HepG2 (cell line): ENCODE data around the gene CYP2W1. TPM values are rescaled to one million over a fixed set of nuclear protein-coding genes. Genes with fewer than 3 reads are reported as not detected.

ENCODE experiments used
- ATAC-seq: fragments of 200-7000 bp; cut with Tn5 transposase; 3 replicates; pipeline ENCODE4 v1.9.1; 2020; ENCODE audit warnings: mild to moderate bottlenecking, moderate library complexity
- BruUV-seq: library from RNA; stranded (reverse); fragments of 400-500 nt; replicated peaks from 2 replicates; lab custom pipeline; 2021; lab: Mats Ljungman, UMichigan
- CTCF ChIA-PET: fragments of 300-600 bp; formaldehyde crosslinking; extraction: SDS; loops from one replicate; lab custom pipeline; 2021; ENCODE audit warnings: low total read pairs, inconsistent platforms, low intra/inter-chr PET ratio; lab: Yijun Ruan, JAX
- POLR2A ChIA-PET: fragments of 350-600 bp; sonication (Branson Sonifier 250); formaldehyde crosslinking; loops from one replicate; lab custom pipeline; 2020; ENCODE audit warnings: antibody characterized with exemption, inconsistent platforms; lab: Yijun Ruan, JAX
- DNase-seq: peaks from one replicate; pipeline ENCODE4 v3.0.0-alpha.2; 2015; ENCODE audit warnings: low spot score
- FAIRE-seq: peaks from 3 replicates; lab custom pipeline; 2011; peaks lifted over from hg19 to GRCh38; lab: Jason Lieb, UNC
- H2AFZ ChIP-seq: one replicate; pipeline ENCODE4 v1.6.1; 2011; ENCODE audit warnings: low read length, inconsistent platforms
- H3K27ac ChIP-seq: fragments of 300-600 bp; 3 replicates; pipeline ENCODE4 v1.8.0; 2011; ENCODE audit warnings: mixed run types, mild to moderate bottlenecking, mixed read lengths, low read length, inconsistent platforms; ENCODE audit not compliant: insufficient read depth; ENCODE audit errors: extremely low read length
- H3K27me3 ChIP-seq, 2 experiments: fragments of 200-600 bp in 1 of 2; 2 replicates in 1 of 2; 3 replicates in 1 of 2; pipeline versions ENCODE4 v1.6.0 to v1.8.0; 2011; ENCODE audit warnings: low read length in 2 of 2, mild to moderate bottlenecking in 2 of 2, moderate library complexity in 2 of 2, inconsistent platforms in 1 of 2; ENCODE audit not compliant: insufficient read depth in 2 of 2, control insufficient read depth in 1 of 2
- H3K36me3 ChIP-seq, 2 experiments: fragments of 200-600 bp in 1 of 2; replicated peaks in 1 of 2; 2 replicates in 1 of 2; 3 replicates in 1 of 2; pipeline versions ENCODE4 v1.5.1 to v1.8.0; 2011; ENCODE audit warnings: low read length in 2 of 2, inconsistent platforms in 1 of 2; ENCODE audit not compliant: insufficient read depth in 2 of 2, control insufficient read depth in 1 of 2
- H3K4me1 ChIP-seq: 2 replicates; pipeline ENCODE4 v1.5.1; 2012; ENCODE audit warnings: low read length, inconsistent platforms; ENCODE audit not compliant: insufficient read depth
- H3K4me2 ChIP-seq: 2 replicates; pipeline ENCODE4 v1.6.0; 2011; ENCODE audit warnings: low read depth, low read length, inconsistent platforms
- H3K4me3 ChIP-seq, 3 experiments: fragments of 200-600 bp in 1 of 3; sonication (generic), shearing (Covaris generic) in 1 of 3; replicated peaks in 1 of 3; 2 replicates each; pipeline ENCODE4 v1.5.1; 2011 to 2016; ENCODE audit warnings: low read length in 3 of 3, inconsistent platforms in 2 of 3, low read depth in 2 of 3, mild to moderate bottlenecking in 2 of 3, control low read depth in 1 of 3, mixed read lengths in 1 of 3; ENCODE audit not compliant: insufficient read depth in 1 of 3
- H3K79me2 ChIP-seq: one replicate; pipeline ENCODE4 v1.6.1; 2011; ENCODE audit warnings: low read length, inconsistent platforms; ENCODE audit not compliant: insufficient read depth
- H3K9ac ChIP-seq: 2 replicates; pipeline ENCODE4 v1.6.0; 2011; ENCODE audit warnings: mild to moderate bottlenecking, low read depth, low read length, inconsistent platforms; ENCODE audit not compliant: insufficient read depth
- H3K9me3 ChIP-seq: 2 replicates; pipeline ENCODE4 v1.5.1; 2012; ENCODE audit warnings: mild to moderate bottlenecking, low read length
- H4K20me1 ChIP-seq: 2 replicates; pipeline ENCODE4 v1.6.0; 2011; ENCODE audit warnings: inconsistent platforms, mild to moderate bottlenecking, low read length, moderate library complexity; ENCODE audit not compliant: insufficient read depth
- BORCS8-MEF2B ChIP-seq: sonication (generic); formaldehyde crosslinking; IDR thresholded peaks from 2 replicates; pipeline ENCODE4 v1.8.0; 2022; ENCODE audit warnings: mild to moderate bottlenecking, missing genetic modification reagents
- CHD2 ChIP-seq: IDR thresholded peaks from 2 replicates; pipeline ENCODE4 v1.6.1; 2011; ENCODE audit warnings: low read depth, low read length, improper control_type of control experiment
- HNF4A ChIP-seq: sonication (generic); formaldehyde crosslinking; IDR thresholded peaks from 2 replicates; pipeline ENCODE4 v1.4.0; 2020; ENCODE audit warnings: missing genetic modification reagents
- NFE2L1 ChIP-seq: sonication (generic); formaldehyde crosslinking; IDR thresholded peaks from 2 replicates; pipeline ENCODE4 v1.4.0; 2020; ENCODE audit warnings: missing genetic modification reagents, mild to moderate bottlenecking, borderline replicate concordance
- PHF21A ChIP-seq: sonication (generic); formaldehyde crosslinking; IDR thresholded peaks from 2 replicates; pipeline ENCODE4 v1.5.0; 2020; ENCODE audit warnings: mild to moderate bottlenecking, missing genetic modification reagents
- TMF1 ChIP-seq: sonication (generic); formaldehyde crosslinking; IDR thresholded peaks from 2 replicates; pipeline ENCODE4 v1.8.1; 2022; ENCODE audit warnings: low read depth, missing genetic modification reagents
- ZBTB33 ChIP-seq: sonication (generic); formaldehyde crosslinking; IDR thresholded peaks from 2 replicates; pipeline ENCODE4 v1.4.0; 2020; ENCODE audit warnings: missing genetic modification reagents
- ZBTB8A ChIP-seq: sonication (generic); formaldehyde crosslinking; IDR thresholded peaks from 2 replicates; pipeline ENCODE4 v1.4.0; 2020; ENCODE audit warnings: mild to moderate bottlenecking, low read depth, missing genetic modification reagents, borderline replicate concordance
- ZNF180 ChIP-seq: sonication (generic); formaldehyde crosslinking; IDR thresholded peaks from 2 replicates; pipeline ENCODE4 v1.4.0; 2020; ENCODE audit warnings: low read depth, missing genetic modification reagents, borderline replicate concordance
- ZNF564 ChIP-seq: sonication (generic); formaldehyde crosslinking; IDR thresholded peaks from 2 replicates; pipeline ENCODE4 v1.8.1; 2023; ENCODE audit warnings: mild to moderate bottlenecking, missing genetic modification reagents
- ZNF770 ChIP-seq: sonication (generic); formaldehyde crosslinking; IDR thresholded peaks from 2 replicates; pipeline ENCODE4 v1.5.0; 2020; ENCODE audit warnings: mild to moderate bottlenecking, missing genetic modification reagents
- ZNF841 ChIP-seq: sonication (generic); formaldehyde crosslinking; IDR thresholded peaks from 2 replicates; pipeline ENCODE4 v1.8.1; 2023; ENCODE audit warnings: missing genetic modification reagents, borderline replicate concordance
- ZSCAN25 ChIP-seq: sonication (generic); formaldehyde crosslinking; IDR thresholded peaks from 2 replicates; pipeline ENCODE4 v1.8.0; 2022; ENCODE audit warnings: mild to moderate bottlenecking, missing genetic modification reagents
- WGBS: methylation state at CpG from one replicate; pipeline ENCODE4 v1.1.6; 2017; ENCODE audit warnings: low lambda C conversion rate; 5-methylcytosine and 5-hydroxymethylcytosine counted together
- in situ Hi-C: cut with HindIII; loops from 2 replicates; pipeline ENCODE4 v1.10.0; 2017; ENCODE audit warnings: low pct_unique_long_range_greater_than_20kb; ENCODE audit not compliant: extremely low pct_ligation_motif_present
- intact Hi-C: fragments of 100-400 bp; cut with micrococcal nuclease; formaldehyde crosslinking; loops from one replicate; pipeline ENCODE4 v1.10.0; 2022; ENCODE audit not compliant: unreplicated experiment
- polyA plus RNA-seq, 8 experiments: library from polyadenylated mRNA; depleted of rRNA in 3 of 8; stranded (reverse) in 7 of 8; unstranded in 1 of 8; fragments of >200 nt; fragmentation: Illumina TruSeq in 4 of 8; extraction: Trizol in 4 of 8; gene quantifications; 2 replicates each; pipeline versions ENCODE4 v1.2.1 to v1.2.3, GENCODE V29; 2011 to 2016; ENCODE audit warnings: low read depth in 4 of 8, missing spikeins in 1 of 8, mixed read lengths in 1 of 8; ENCODE audit not compliant: insufficient read depth in 1 of 8
- total RNA-seq, 5 experiments: library from RNA; depleted of rRNA; stranded (reverse); fragments of >200 nt; fragmentation: Illumina TruSeq; extraction: Trizol; gene quantifications; 2 replicates each; pipeline ENCODE4 v1.2.3, GENCODE V29; 2016; ENCODE audit warnings: low read depth in 1 of 5

Gene CYP2W1
- total and polyA plus RNA-seq, 2 of the 13 experiments (the other 11 are each of a cell fraction or from before 2014, with no cell fraction given) = 19.5 to 31.7 TPM

GRCh38 chr7:936386-937054 is 46.5 kb upstream of the CYP2W1 start (continued):
- TF ChIP-seq ZNF564 (CRISPR knock-in tag) (no peak), ZSCAN25 (no peak), ZNF841 (CRISPR knock-in tag) (no peak), CHD2 (no peak), ZBTB8A (no peak), HNF4A (CRISPR knock-in tag) (no peak), ZNF180 (CRISPR knock-in tag) (no peak)

GRCh38 chr7:937856-938484 is 45.0 kb upstream of the CYP2W1 start:
- Histone ChIP-seq H3K36me3 (no peaks in the 10 kb centered on the region), H3K4me3 (no peak overlapping the region), H3K9ac (no peak overlapping the region), H3K27ac (no peak overlapping the region), H3K27me3 (no peaks in the 10 kb centered on the region), H3K9me3 (no peaks in the 10 kb centered on the region), H3K79me2 (no peaks in the 10 kb centered on the region), H3K4me1 (peaks cover 9% of the 10 kb centered on the region), H2AFZ (no peak overlapping the region), H3K4me2 (no peak overlapping the region), H4K20me1 (no peaks in the 10 kb centered on the region)
- no peak for DNase-seq
- ChIA-PET CTCF (no interaction called here), POLR2A (no interaction called here)
- no peak for FAIRE-seq
- WGBS = 90% methylated on average over 15 of the region's 16 CpGs
- BruUV-seq = no TSS peak
- no peak for ATAC-seq
- intact Hi-C loops (no loop called here), in situ Hi-C loops (no loop called here)
- TF ChIP-seq ZNF770 (CRISPR knock-in tag) = peak; percentile 75
- no peak for TF ChIP-seq PHF21A (CRISPR knock-in tag)
- TF ChIP-seq TMF1 (CRISPR knock-in tag) = no peak
- TF ChIP-seq BORCS8-MEF2B (CRISPR knock-in tag) = no peak
- TF ChIP-seq ZBTB33 (CRISPR knock-in tag) = 0 out of 2 replicates have a peak, but pooled peaks have one; percentile 17
- no peak for TF ChIP-seq NFE2L1
